Type B pancreatic cell (in vitro differentiated cells): ENCODE results near the gene HNRNPL. TPM values are rescaled to one million over a fixed set of nuclear protein-coding genes. Genes with fewer than 3 reads are reported as not detected.
"Not testable (repeated sequence)": the region's sequence is repeated elsewhere in the genome, so short reads cannot be mapped to it uniquely, and the experiment has no call there.

Experiments used
- DNase-seq: peaks from one replicate; pipeline ENCODE4 v3.0.0; 2021; ENCODE audit warnings: mixed read lengths; ENCODE audit not compliant: unreplicated experiment; ENCODE audit errors: extremely low spot score
- H3K27ac Mint-ChIP-seq: 2 replicates; pipeline ENCODE4 v1.8.0; 2021; ENCODE audit warnings: mild to moderate bottlenecking, mixed read lengths
- H3K27me3 Mint-ChIP-seq: 2 replicates; pipeline ENCODE4 v1.8.0; 2021; ENCODE audit warnings: mixed read lengths
- H3K36me3 Mint-ChIP-seq: 2 replicates; pipeline ENCODE4 v1.8.0; 2021; ENCODE audit warnings: mixed read lengths
- H3K4me1 Mint-ChIP-seq: one replicate; pipeline ENCODE4 v1.8.0; 2021; ENCODE audit warnings: mixed read lengths; ENCODE audit not compliant: unreplicated experiment
- H3K4me3 Mint-ChIP-seq: 2 replicates; pipeline ENCODE4 v1.8.0; 2021; ENCODE audit warnings: mild to moderate bottlenecking, mixed read lengths
- H3K9me3 Mint-ChIP-seq: 2 replicates; pipeline ENCODE4 v1.8.0; 2021; ENCODE audit warnings: mixed read lengths
- CTCF ChIP-seq: fragments of 200-600 bp; sonication (generic); conservative IDR thresholded peaks from 2 replicates; pipeline ENCODE4 v1.5.0; 2021; ENCODE audit warnings: antibody characterized with exemption, mild to moderate bottlenecking
- total RNA-seq: library from RNA; stranded (reverse); gene quantifications from 2 replicates; pipeline ENCODE4 v1.2.1, GENCODE V29; 2021; ENCODE audit warnings: low replicate concordance

The HNRNPL gene
- total RNA-seq, 1 donor from 2014 or later, result 451 TPM

- no peaks in the 10 kb centered on the region for H3K4me1 Mint-ChIP-seq
- no peaks in the 10 kb centered on the region for H3K36me3 Mint-ChIP-seq
- no peaks in the 10 kb centered on the region for H3K27me3 Mint-ChIP-seq
- no peak overlapping the region for H3K27ac Mint-ChIP-seq
- H3K4me3 Mint-ChIP-seq, result no peak overlapping the region
- TF ChIP-seq CTCF, result no peak
- H3K9me3 Mint-ChIP-seq, result no peaks in the 10 kb centered on the region
- DNase-seq, result no peak
Observed at GRCh38 chr19:38891771-38892170, 42.0 kb upstream of the HNRNPL start.

- Mint-ChIP-seq H3K27ac (no peak overlapping the region), H3K9me3 (no peaks in the 10 kb centered on the region), H3K4me3 (no peak overlapping the region), H3K27me3 (no peaks in the 10 kb centered on the region), H3K4me1 (no peaks in the 10 kb centered on the region), H3K36me3 (no peaks in the 10 kb centered on the region)
- no peak for TF ChIP-seq CTCF
- DNase-seq, result no peak
Observed at GRCh38 chr19:38890686-38891085, 40.9 kb upstream of the HNRNPL start.

- DNase-seq, result no peak
- Mint-ChIP-seq H3K27ac (no peak overlapping the region), H3K4me1 (no peaks in the 10 kb centered on the region), H3K36me3 (no peaks in the 10 kb centered on the region), H3K27me3 (no peaks in the 10 kb centered on the region), H3K4me3 (no peak overlapping the region), H3K9me3 (no peaks in the 10 kb centered on the region)
- TF ChIP-seq CTCF, result no peak
Observed at GRCh38 chr19:38889803-38890202, 40.0 kb upstream of the HNRNPL start.

GRCh38 chr19:38888876-38889275 is 39.1 kb upstream of the HNRNPL start:
- Mint-ChIP-seq H3K27ac (no peak overlapping the region), H3K4me3 (no peak overlapping the region), H3K4me1 (no peaks in the 10 kb centered on the region), H3K36me3 (no peaks in the 10 kb centered on the region), H3K9me3 (no peaks in the 10 kb centered on the region), H3K27me3 (no peaks in the 10 kb centered on the region)
- no peak for TF ChIP-seq CTCF
- no peak for DNase-seq

- not testable (repeated sequence) for H3K36me3 Mint-ChIP-seq, H3K4me1 Mint-ChIP-seq, H3K9me3 Mint-ChIP-seq, H3K27me3 Mint-ChIP-seq, H3K27ac Mint-ChIP-seq, DNase-seq, H3K4me3 Mint-ChIP-seq
Observed at GRCh38 chr19:38884691-38885090, 34.9 kb upstream of the HNRNPL start.

GRCh38 chr19:38883286-38883685 is 33.5 kb upstream of the HNRNPL start:
- no peak overlapping the region for H3K27ac Mint-ChIP-seq
- no peaks in the 10 kb centered on the region for H3K27me3 Mint-ChIP-seq
- H3K36me3 Mint-ChIP-seq, result no peaks in the 10 kb centered on the region
- TF ChIP-seq CTCF, result no peak
- no peaks in the 10 kb centered on the region for H3K4me1 Mint-ChIP-seq
- no peaks in the 10 kb centered on the region for H3K9me3 Mint-ChIP-seq
- no peak overlapping the region for H3K4me3 Mint-ChIP-seq
- DNase-seq, result no peak
